ENCODE data around the gene ISLR. TPM values are rescaled to one million over a fixed set of nuclear protein-coding genes. Genes with fewer than 3 reads are reported as not detected.

ISLR gene
- total RNA-seq, 1 donor = 73.8 TPM

- TF ChIP-seq, protein P1, sequence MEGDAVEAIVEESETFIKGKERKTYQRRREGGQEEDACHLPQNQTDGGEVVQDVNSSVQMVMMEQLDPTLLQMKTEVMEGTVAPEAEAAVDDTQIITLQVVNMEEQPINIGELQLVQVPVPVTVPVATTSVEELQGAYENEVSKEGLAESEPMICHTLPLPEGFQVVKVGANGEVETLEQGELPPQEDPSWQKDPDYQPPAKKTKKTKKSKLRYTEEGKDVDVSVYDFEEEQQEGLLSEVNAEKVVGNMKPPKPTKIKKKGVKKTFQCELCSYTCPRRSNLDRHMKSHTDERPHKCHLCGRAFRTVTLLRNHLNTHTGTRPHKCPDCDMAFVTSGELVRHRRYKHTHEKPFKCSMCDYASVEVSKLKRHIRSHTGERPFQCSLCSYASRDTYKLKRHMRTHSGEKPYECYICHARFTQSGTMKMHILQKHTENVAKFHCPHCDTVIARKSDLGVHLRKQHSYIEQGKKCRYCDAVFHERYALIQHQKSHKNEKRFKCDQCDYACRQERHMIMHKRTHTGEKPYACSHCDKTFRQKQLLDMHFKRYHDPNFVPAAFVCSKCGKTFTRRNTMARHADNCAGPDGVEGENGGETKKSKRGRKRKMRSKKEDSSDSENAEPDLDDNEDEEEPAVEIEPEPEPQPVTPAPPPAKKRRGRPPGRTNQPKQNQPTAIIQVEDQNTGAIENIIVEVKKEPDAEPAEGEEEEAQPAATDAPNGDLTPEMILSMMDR (IDR thresholded peaks at IDR 0.05; ENCODE audit: insufficient read depth, low read depth, low read length) = no peak
- DNase-seq (ENCODE audit: low read depth) = no peak
- no peak overlapping the region for H3K4me3 ChIP-seq (ENCODE audit: low read depth, low read length)
These were observed 39.7 kb upstream of the ISLR start for GRCh38 chr15:74133694-74134386.

- DNase-seq (ENCODE audit: low read depth) = no peak
- H3K4me3 ChIP-seq (ENCODE audit: low read depth, low read length) = no peak overlapping the region
- TF ChIP-seq, protein P1 (IDR thresholded peaks at IDR 0.05; ENCODE audit: insufficient read depth, low read depth, low read length) = peak; percentile 48
These were observed 39.0 kb upstream of the ISLR start for GRCh38 chr15:74134387-74135027.

GRCh38 chr15:74135041-74135565 is 38.4 kb upstream of the ISLR start:
- H3K4me3 ChIP-seq (ENCODE audit: low read depth, low read length) = no peak overlapping the region
- TF ChIP-seq, protein P1 (IDR thresholded peaks at IDR 0.05; ENCODE audit: insufficient read depth, low read depth, low read length) = no peak
- DNase-seq (ENCODE audit: low read depth) = no peak

GRCh38 chr15:74136540-74136813 is 37.0 kb upstream of the ISLR start:
- TF ChIP-seq, protein P1 (IDR thresholded peaks at IDR 0.05; ENCODE audit: insufficient read depth, low read depth, low read length) = no peak
- DNase-seq (ENCODE audit: low read depth) = no peak
- H3K4me3 ChIP-seq (ENCODE audit: low read depth, low read length) = peak overlapping the region; percentile 58

DNA sequence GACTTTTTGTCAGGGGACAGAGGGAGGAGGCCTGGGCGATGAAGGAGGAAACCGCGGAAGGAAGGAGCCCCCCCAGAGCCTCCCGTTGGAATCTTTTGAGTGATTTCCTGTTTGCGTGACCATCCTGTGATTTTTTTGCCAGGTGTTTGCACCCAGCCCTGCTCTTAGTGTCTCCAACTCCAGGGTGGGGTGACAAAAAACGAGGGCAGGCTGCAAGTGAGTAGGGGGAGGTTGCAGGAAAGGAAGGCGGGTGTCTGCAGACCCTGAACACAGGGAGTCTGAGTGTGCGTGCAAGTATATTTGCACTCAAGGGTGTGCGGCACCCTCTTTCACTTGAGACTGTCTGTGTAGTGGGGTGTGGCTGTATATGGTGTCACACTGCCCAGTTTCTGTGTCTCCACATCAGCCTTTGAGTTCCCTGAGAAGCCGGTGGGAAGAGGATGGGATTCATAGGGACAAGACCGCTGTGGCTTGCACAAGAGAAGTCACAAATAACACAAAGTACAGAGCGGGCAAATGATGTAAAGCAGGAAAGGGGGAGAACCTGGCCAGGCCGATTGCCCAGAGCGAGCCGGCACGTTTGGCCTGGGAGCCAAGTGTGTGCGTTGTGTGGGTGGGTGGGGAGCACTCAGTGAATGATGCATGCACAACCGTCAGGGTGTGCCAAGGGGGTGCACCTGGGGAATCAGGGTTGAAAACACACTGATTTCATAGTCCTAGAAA is 36.5 kb upstream of the ISLR start:
- TF ChIP-seq, protein P1 (IDR thresholded peaks at IDR 0.05; ENCODE audit: insufficient read depth, low read depth, low read length) = no peak
- peak overlapping the region; percentile 58 for H3K4me3 ChIP-seq (ENCODE audit: low read depth, low read length)
- DNase-seq (ENCODE audit: low read depth) = no peak

GRCh38 chr15:74137537-74137894 is 36.0 kb upstream of the ISLR start:
- H3K4me3 ChIP-seq (ENCODE audit: low read depth, low read length) = no peak overlapping the region
- no peak for DNase-seq (ENCODE audit: low read depth)
- TF ChIP-seq, protein P1 (IDR thresholded peaks at IDR 0.05; ENCODE audit: insufficient read depth, low read depth, low read length) = no peak

Data from fibroblast of villous mesenchyme (primary cell).